Mammary epithelial cell (primary cell): ENCODE measurements around the gene C8A.

Experiments used
- CTCF ChIP-seq, 2 donors: IDR thresholded peaks in 1 of 2; conservative IDR thresholded peaks in 1 of 2; 2 replicates each; pipeline ENCODE4 v1.5.1; 2011 to 2012; ENCODE audit warnings: inconsistent platforms in 2 of 2, low read length in 2 of 2, mild to moderate bottlenecking in 2 of 2, control low read depth in 1 of 2, low read depth in 1 of 2; ENCODE audit not compliant: insufficient read depth in 1 of 2; ENCODE audit errors: extremely low read depth in 1 of 2
- EZH2 ChIP-seq: IDR thresholded peaks from 2 replicates; pipeline ENCODE4 v1.6.1; 2012; ENCODE audit warnings: low read length, inconsistent platforms, borderline replicate concordance

- TF ChIP-seq CTCF (conservative IDR thresholded peaks at IDR 0.05 in 1 of 2, IDR thresholded peaks at IDR 0.05 in 1 of 2; ENCODE audit: extremely low read depth in 1 of 2, insufficient read depth in 1 of 2, low read depth in 1 of 2, low read length in 2 of 2): no peak
- no peak for TF ChIP-seq EZH2
These were observed 20.3 kb upstream of the C8A start for GRCh38 chr1:56834137-56834900.
